ENCODE results near the gene UBE2M.
A peak's percentile ranks its signal among the peaks of the same experiment; 100 is the strongest.

UBE2M gene

GRCh38 chr19:58516246-58516836 is 42.1 kb downstream of the UBE2M start:
- peak overlapping the region; percentile 77 for H3K27ac ChIP-seq
- CTCF ChIA-PET = interaction anchor here (0.7 kb wide), 1 partner anchor 289 kb away, joined by 3 read pairs; no protein-coding TSS in a partner anchor
- TF ChIP-seq CTCF (conservative IDR thresholded peaks at IDR 0.05; ENCODE audit: low read depth) = no peak
- POLR2A ChIA-PET (ENCODE audit: low non-redundant PET) = no interaction called here
- no peak for DNase-seq (ENCODE audit: low spot score)

- CTCF ChIA-PET = no interaction called here
- POLR2A ChIA-PET (ENCODE audit: low non-redundant PET) = interaction anchor here (0.5 kb wide), 1 partner anchor 26 kb away, joined by 4 read pairs; no protein-coding TSS in a partner anchor
These were observed 43.2 kb downstream of the UBE2M start for GRCh38 chr19:58515259-58515658.

GRCh38 chr19:58514564-58515022 is 43.8 kb downstream of the UBE2M start:
- no peak for DNase-seq (ENCODE audit: low spot score)
- POLR2A ChIA-PET (ENCODE audit: low non-redundant PET) = interaction anchor here (0.9 to 1.7 kb wide), 2 partner anchors 14 to 40 kb away, joined by 3 to 5 read pairs; partner anchors contain the start of gene CHMP2A
- CTCF ChIA-PET = interaction anchor here (0.6 to 0.7 kb wide), 5 partner anchors 14 to 293 kb away, joined by 3 to 4 read pairs (median 3); partner anchors contain the start of gene TRIM28
- H3K27ac ChIP-seq = peak overlapping the region; percentile 77
- no peak for TF ChIP-seq CTCF (conservative IDR thresholded peaks at IDR 0.05; ENCODE audit: low read depth)

More at GRCh38 chr19:58515259-58515658, 43.2 kb downstream of the UBE2M start:
- DNase-seq (ENCODE audit: low spot score) = no peak
- no peak for TF ChIP-seq CTCF (conservative IDR thresholded peaks at IDR 0.05; ENCODE audit: low read depth)
- peak overlapping the region; percentile 77 for H3K27ac ChIP-seq

GRCh38 chr19:58513694-58514563 is 44.5 kb downstream of the UBE2M start:
- POLR2A ChIA-PET (ENCODE audit: low non-redundant PET) = interaction anchor here (0.6 to 1.7 kb wide), 3 partner anchors 14 to 41 kb away, joined by 3 to 5 read pairs (median 3); partner anchors contain the start of gene CHMP2A
- CTCF ChIA-PET = interaction anchor here (0.6 to 0.7 kb wide), 6 partner anchors 14 to 292 kb away, joined by 3 to 4 read pairs (median 3); partner anchors contain the start of gene TRIM28
- H3K27ac ChIP-seq = peak overlapping the region; percentile 77
- TF ChIP-seq CTCF (conservative IDR thresholded peaks at IDR 0.05; ENCODE audit: low read depth) = peak; percentile 96
- peak; percentile 76 for DNase-seq (ENCODE audit: low spot score)

- TF ChIP-seq CTCF (conservative IDR thresholded peaks at IDR 0.05; ENCODE audit: low read depth) = no peak
- H3K27ac ChIP-seq = peak overlapping the region; percentile 77
- CTCF ChIA-PET = interaction anchor here (0.7 kb wide), 1 partner anchor 61 kb away, joined by 3 read pairs; no protein-coding TSS in a partner anchor
- DNase-seq (ENCODE audit: low spot score) = no peak
- POLR2A ChIA-PET (ENCODE audit: low non-redundant PET) = interaction anchor here (0.6 to 1.7 kb wide), 3 partner anchors 13 to 42 kb away, joined by 3 to 5 read pairs (median 3); partner anchors contain the start of gene CHMP2A
These were observed 45.2 kb downstream of the UBE2M start for GRCh38 chr19:58513213-58513693.
